Upper lobe of left lung (tissue), 6 donors: ENCODE results near the gene TCP11. TPM values are rescaled to one million over a fixed set of nuclear protein-coding genes. Genes with fewer than 3 reads are reported as not detected.

ENCODE experiments used
- ATAC-seq, 2 donors: fragments of 200-7000 bp; cut with Tn5 transposase; one replicate each; pipeline ENCODE4 v1.9.1; 2022; ENCODE audit warnings: mild to moderate bottlenecking in 2 of 2, moderate library complexity in 2 of 2; ENCODE audit not compliant: low FRiP score in 2 of 2
- DNase-seq, 2 donors: peaks; one replicate each; pipeline ENCODE4 v3.0.0-alpha.2; 2019 to 2020
- H3K27ac ChIP-seq, 4 donors: fragments of 200-600 bp; sonication (generic); one replicate each; pipeline ENCODE4 v1.5.1; 2016 to 2019
- H3K27me3 ChIP-seq, 4 donors: fragments of 200-600 bp; sonication (generic); one replicate each; pipeline ENCODE4 v1.5.1; 2017 to 2019
- H3K36me3 ChIP-seq, 4 donors: fragments of 200-600 bp; sonication (generic); one replicate each; pipeline ENCODE4 v1.5.1; 2016 to 2019
- H3K4me1 ChIP-seq, 4 donors: fragments of 200-600 bp; sonication (generic); one replicate each; pipeline ENCODE4 v1.5.1; 2018 to 2019
- H3K4me3 ChIP-seq, 4 donors: fragments of 200-600 bp; sonication (generic); one replicate each; pipeline ENCODE4 v1.5.1; 2017 to 2019; ENCODE audit warnings: mild to moderate bottlenecking in 2 of 4, moderate library complexity in 1 of 4
- H3K9me3 ChIP-seq, 4 donors: fragments of 200-600 bp; sonication (generic); one replicate each; pipeline ENCODE4 v1.5.1; 2018 to 2019
- CTCF ChIP-seq, 6 experiments: fragments of 450-650 bp in 4 of 6; fragments of 200-600 bp in 2 of 6; sonication (generic) in 2 of 6; IDR thresholded peaks; one replicate each; pipeline ENCODE4 v1.5.1; 2016 to 2019; ENCODE audit warnings: antibody characterized with exemption in 6 of 6
- EP300 ChIP-seq, 4 donors: sonication (generic); formaldehyde crosslinking; IDR thresholded peaks; one replicate each; pipeline ENCODE4 v1.5.1; 2017; ENCODE audit warnings: antibody characterized with exemption in 4 of 4, control low read depth in 2 of 4
- POLR2A ChIP-seq, 4 donors: fragments of 450-650 bp; IDR thresholded peaks; one replicate each; pipeline ENCODE4 v1.5.1; 2016 to 2017; ENCODE audit warnings: antibody characterized with exemption in 4 of 4, mild to moderate bottlenecking in 2 of 4
- POLR2AphosphoS5 ChIP-seq, 2 donors: sonication (generic); formaldehyde crosslinking; IDR thresholded peaks; one replicate each; pipeline ENCODE4 v1.5.1; 2017; ENCODE audit warnings: antibody characterized with exemption in 2 of 2
- WGBS, 2 donors: methylation state at CpG; one replicate each; pipeline ENCODE4 v1.1.5; 2017 to 2018; 5-methylcytosine and 5-hydroxymethylcytosine counted together
- total RNA-seq, 6 donors: library from RNA; depleted of rRNA in 4 of 6; stranded (reverse); fragments of >200 nt in 4 of 6; gene quantifications; one replicate each; pipeline versions ENCODE4 v1.1.0 to v1.2.1, GENCODE V29; 2016 to 2021
- donor health status: DM: no; HTN: no; CAD: no; lungs with moderate emphysema.
- donor health status: DM: no; HTN: yes; CAD: no; lungs with severe emphysema.

The TCP11 gene
- total RNA-seq, 6 donors from 2014 or later, result 0.30 to 0.89 (median 0.46) TPM; not detected in 3

- Histone ChIP-seq H3K36me3 (no peaks in the 10 kb centered on the region), H3K4me1 (peaks cover 0 to 19% (median 3%) of the 10 kb centered on the region in 4 donors), H3K9me3 (no peaks in the 10 kb centered on the region), H3K27ac (no peak overlapping the region), H3K27me3 (no peaks in the 10 kb centered on the region), H3K4me3 (no peak overlapping the region)
- TF ChIP-seq EP300 (IDR thresholded peaks at IDR 0.05), result no peak
- TF ChIP-seq POLR2A (IDR thresholded peaks at IDR 0.05), result no peak
- ATAC-seq, result no peak
- WGBS, 2 donors, result 65 to 77% methylated on average over 4 to 7 of the region's 7 CpGs
- no peak for DNase-seq
Observed at GRCh38 chr6:35168461-35168861, 27.3 kb upstream of the TCP11 start.

- H3K27ac ChIP-seq, result no peak overlapping the region
Observed at GRCh38 chr6:35167505-35167904, 26.4 kb upstream of the TCP11 start.

GRCh38 chr6:35166520-35166919 lies 25.4 kb upstream of the TCP11 start:
- Histone ChIP-seq H3K27ac (peak overlapping the region in 2 of 4 donors; percentile 17 to 57), H3K4me1 (peaks cover 0 to 26% (median 3%) of the 10 kb centered on the region in 4 donors), H3K36me3 (no peaks in the 10 kb centered on the region), H3K9me3 (no peaks in the 10 kb centered on the region), H3K4me3 (no peak overlapping the region), H3K27me3 (no peaks in the 10 kb centered on the region)
- ATAC-seq, result no peak
- no peak for TF ChIP-seq POLR2AphosphoS5 (IDR thresholded peaks at IDR 0.05)
- TF ChIP-seq EP300 (IDR thresholded peaks at IDR 0.05), result no peak
- no peak for TF ChIP-seq CTCF (IDR thresholded peaks at IDR 0.05)
- no peak for TF ChIP-seq POLR2A (IDR thresholded peaks at IDR 0.05)
- 46 to 59% methylated on average over 5 of the region's 5 CpGs for WGBS, 2 donors
- peak; percentile 16 to 44 for DNase-seq

More at GRCh38 chr6:35167505-35167904, 26.4 kb upstream of the TCP11 start:
- TF ChIP-seq CTCF (IDR thresholded peaks at IDR 0.05) (no peak), POLR2A (IDR thresholded peaks at IDR 0.05) (no peak), EP300 (IDR thresholded peaks at IDR 0.05) (no peak)
- Histone ChIP-seq H3K9me3 (no peaks in the 10 kb centered on the region), H3K4me3 (no peak overlapping the region), H3K27me3 (no peaks in the 10 kb centered on the region), H3K4me1 (peaks cover 0 to 19% (median 3%) of the 10 kb centered on the region in 4 donors), H3K36me3 (no peaks in the 10 kb centered on the region)
- DNase-seq, result no peak
- ATAC-seq, result no peak

GRCh38 chr6:35166116-35166515 lies 25.0 kb upstream of the TCP11 start:
- Histone ChIP-seq H3K9me3 (no peaks in the 10 kb centered on the region), H3K27ac (peak overlapping the region in 3 of 4 donors; percentile 17 to 57 (median 22)), H3K27me3 (no peaks in the 10 kb centered on the region), H3K36me3 (no peaks in the 10 kb centered on the region), H3K4me3 (no peak overlapping the region), H3K4me1 (peaks cover 0 to 26% (median 3%) of the 10 kb centered on the region in 4 donors)
- TF ChIP-seq EP300 (IDR thresholded peaks at IDR 0.05), result no peak
- TF ChIP-seq POLR2AphosphoS5 (IDR thresholded peaks at IDR 0.05), result no peak
- no peak for TF ChIP-seq POLR2A (IDR thresholded peaks at IDR 0.05)
- TF ChIP-seq CTCF (IDR thresholded peaks at IDR 0.05), result no peak
- 97 to 100% methylated on average over 2 of the region's 2 CpGs for WGBS, 2 donors
- DNase-seq, result no peak
- ATAC-seq, result no peak

- Histone ChIP-seq H3K4me3 (no peak overlapping the region), H3K9me3 (no peaks in the 10 kb centered on the region), H3K36me3 (no peaks in the 10 kb centered on the region), H3K27ac (peak overlapping the region in 2 of 4 donors; percentile 22 to 57), H3K27me3 (no peaks in the 10 kb centered on the region), H3K4me1 (peaks cover 0 to 26% (median 3%) of the 10 kb centered on the region in 4 donors)
- DNase-seq (peak in 1 of 2 donors; percentile 37), ATAC-seq (no peak)
- no peak for TF ChIP-seq CTCF (IDR thresholded peaks at IDR 0.05)
- no peak for TF ChIP-seq POLR2A (IDR thresholded peaks at IDR 0.05)
- no peak for TF ChIP-seq EP300 (IDR thresholded peaks at IDR 0.05)
- no peak for TF ChIP-seq POLR2AphosphoS5 (IDR thresholded peaks at IDR 0.05)
- 74 to 87% methylated on average over 2 of the region's 2 CpGs for WGBS, 2 donors
Observed at GRCh38 chr6:35165630-35166071, 24.5 kb upstream of the TCP11 start.
